ENCODE measurements around the gene LZTS2. TPM values are rescaled to one million over a fixed set of nuclear protein-coding genes. Genes with fewer than 3 reads are reported as not detected.
A peak's percentile ranks its signal among the peaks of the same experiment; 100 is the strongest.

Gene LZTS2
- total and polyA plus RNA-seq, 2 of the 4 experiments (the other 2 are of a cell fraction) = 19.2 to 101 TPM

GRCh38 chr10:100986623-100986951 lies 13.0 kb upstream of the LZTS2 start:
- Histone ChIP-seq H2BK20ac (ENCODE audit: low read depth, low read length) (no peak overlapping the region), H3K9me1 (ENCODE audit: insufficient read depth, low read length) (peaks cover 9% of the 10 kb centered on the region), H3K27ac (ENCODE audit: insufficient read depth, low read length) (peak overlapping the region; percentile 98), H3K4me3 (ENCODE audit: insufficient read depth, low read depth, low read length) (peak overlapping the region; percentile 90), H3K14ac (replicated peaks; ENCODE audit: low read depth, low read length) (peak overlapping the region; percentile 99; the same call in 1 of the 2 replicates), H3K56ac (ENCODE audit: extremely low read depth, insufficient read depth, low read length) (no peak overlapping the region), H3K79me1 (ENCODE audit: low read depth in 1 of 2, low read length in 2 of 2) (peaks cover 60 to 67% of the 10 kb centered on the region in 2 experiments), H3K4me1 (ENCODE audit: control insufficient read depth, insufficient read depth, low read length) (peaks cover 8% of the 10 kb centered on the region; the same call in 1 of the 2 replicates), H3K36me3 (ENCODE audit: control insufficient read depth, insufficient read depth, low read length) (peaks cover 31% of the 10 kb centered on the region), H3K23ac (ENCODE audit: low read depth, low read length) (peak overlapping the region; percentile 73; the same call in 1 of the 2 replicates), H4K91ac (ENCODE audit: insufficient read depth, low read depth, low read length) (no peak overlapping the region; the same call in 1 of the 2 replicates), H3K4ac (ENCODE audit: low read depth, low read length) (peak overlapping the region; percentile 99), H2BK120ac (ENCODE audit: low read depth, low read length) (no peak overlapping the region), H4K5ac (ENCODE audit: low read depth, low read length) (peak overlapping the region; percentile 96), H4K8ac (ENCODE audit: low read depth in 2 of 2, low read length in 2 of 2) (peak overlapping the region; percentile 95 to 100; a peak in 3 of 4 replicates), H3K9me3 (ENCODE audit: control insufficient read depth, insufficient read depth, low read length) (no peaks in the 10 kb centered on the region), H2AFZ (replicated peaks; ENCODE audit: low read length, poor library complexity) (peak overlapping the region; percentile 99), H4K20me1 (ENCODE audit: insufficient read depth, low read length) (0 out of 2 replicates have a peak, but pooled peaks cover 3% of the 10 kb centered on the region), H2AK5ac (ENCODE audit: low read depth, low read length) (peak overlapping the region; percentile 88), H2AK9ac (replicated peaks; ENCODE audit: low read depth, low read length, poor library complexity) (peak overlapping the region; percentile 98), H3K4me2 (ENCODE audit: low read depth, low read length) (peak overlapping the region; percentile 93), H3K9ac (ENCODE audit: low read depth, low read length) (peak overlapping the region; percentile 97), H3K27me3 (ENCODE audit: control insufficient read depth, insufficient read depth, low read length) (no peaks in the 10 kb centered on the region), H3K18ac (ENCODE audit: low read depth, low read length) (no peak overlapping the region), H2BK5ac (ENCODE audit: low read depth, low read length, poor library complexity, severe bottlenecking) (no peak overlapping the region), H2BK15ac (ENCODE audit: low read depth, low read length) (no peak overlapping the region)
- in situ Hi-C loops (cut with MboI; ENCODE audit: low sequenced_read_pairs) = no loop called here
- ATAC-seq (ENCODE audit: low read depth) = no peak
- dilution Hi-C loops (cut with HindIII; ENCODE audit: low sequenced_read_pairs, unreplicated experiment) = no loop called here
- WGBS, 2 experiments (ENCODE audit: extremely low coverage in 2 of 2, insufficient read length in 1 of 2) = 31% methylated on average over 12 of the region's 17 CpGs; no CpG with 5 or more reads in 1 of the 2 experiments
- intact Hi-C loops (cut with micrococcal nuclease) = no loop called here
- TF ChIP-seq FOS (IDR thresholded peaks at IDR 0.05; ENCODE audit: low read depth, low read length) = no peak
- no peak for TF ChIP-seq RAD21 (IDR thresholded peaks at IDR 0.05; ENCODE audit: low read length)
- TF ChIP-seq CTCF (conservative IDR thresholded peaks at IDR 0.05; ENCODE audit: low read depth, low read length) = no peak
- no peak for TF ChIP-seq MAZ (IDR thresholded peaks at IDR 0.05; ENCODE audit: borderline replicate concordance, low read depth, low read length)
- TF ChIP-seq CEBPB (IDR thresholded peaks at IDR 0.05; ENCODE audit: low read depth, low read length) = no peak
- TF ChIP-seq SMC3 (IDR thresholded peaks at IDR 0.05; ENCODE audit: low read depth, low read length) = no peak
- TF ChIP-seq NFE2L2 (IDR thresholded peaks at IDR 0.05; ENCODE audit: low read depth, low read length) = no peak
- TF ChIP-seq RCOR1 (IDR thresholded peaks at IDR 0.05; ENCODE audit: insufficient replicate concordance, low read length) = no peak
- no peak for TF ChIP-seq ELK1 (IDR thresholded peaks at IDR 0.05; ENCODE audit: borderline replicate concordance, low read depth, low read length)
- TF ChIP-seq POLR2A (IDR thresholded peaks at IDR 0.05; ENCODE audit: low read depth, low read length) = no peak
- TF ChIP-seq MXI1 (IDR thresholded peaks at IDR 0.05; ENCODE audit: borderline replicate concordance, low read depth, low read length) = no peak
- TF ChIP-seq RFX5 (IDR thresholded peaks at IDR 0.05; ENCODE audit: low read depth, low read length) = no peak
- no peak for TF ChIP-seq CHD1 (IDR thresholded peaks at IDR 0.05; ENCODE audit: low read depth, low read length)
- TF ChIP-seq MAFK (IDR thresholded peaks at IDR 0.05; ENCODE audit: low read depth, low read length) = no peak
- no peak for TF ChIP-seq USF2 (IDR thresholded peaks at IDR 0.05; ENCODE audit: low read depth, low read length)
- TF ChIP-seq BHLHE40 (IDR thresholded peaks at IDR 0.05; ENCODE audit: low read depth, low read length) = no peak
- no peak for DNase-seq
- ChIA-PET CTCF (interaction anchor here (1.5 kb wide), 1 partner anchor 28 kb away, joined by 3 read pairs; no protein-coding TSS in a partner anchor), POLR2A (ENCODE audit: unreplicated experiment) (no interaction called here)
- TSS peak; percentile 95 for BruUV-seq (replicated peaks)

Data from IMR-90 (cell line).